GM23338 (cell line): Measurements from ENCODE around the gene TCERG1L.

Source experiments
- CREB1 ChIP-seq: fragments of 250-450 bp; sonication (Bioruptor Pico); IDR thresholded peaks from 2 replicates; pipeline ENCODE4 v1.5.0; 2020; ENCODE audit warnings: low read depth, mild to moderate bottlenecking, moderate library complexity
- EZH2 ChIP-seq: fragments of 200-600 bp; sonication (generic); IDR thresholded peaks from one replicate; pipeline ENCODE4 v1.8.0; 2017; ENCODE audit warnings: antibody characterized with exemption, mild to moderate bottlenecking, low read depth; ENCODE audit not compliant: unreplicated experiment
- EZH2phosphoT487 ChIP-seq: fragments of 200-600 bp; sonication (generic); IDR thresholded peaks from one replicate; pipeline ENCODE4 v1.8.1; 2018; ENCODE audit warnings: antibody characterized with exemption; ENCODE audit not compliant: unreplicated experiment
- JUNB ChIP-seq: IDR thresholded peaks from one replicate; pipeline ENCODE4 v1.6.1; 2016; ENCODE audit warnings: antibody characterized with exemption; ENCODE audit not compliant: unreplicated experiment
- NANOG ChIP-seq: IDR thresholded peaks from 2 replicates; pipeline ENCODE4 v1.6.1; 2016; ENCODE audit warnings: antibody characterized with exemption, borderline replicate concordance
- POLR2AphosphoS5 ChIP-seq: IDR thresholded peaks from 2 replicates; pipeline ENCODE4 v1.6.1; 2016; ENCODE audit warnings: antibody characterized with exemption, low read depth
- ZNF114 ChIP-seq: fragments of 250-450 bp; sonication (Bioruptor Pico); IDR thresholded peaks from 2 replicates; pipeline ENCODE4 v1.5.0; 2020; ENCODE audit warnings: mild to moderate bottlenecking, moderate library complexity
- TF ChIP-seq, protein P1 (sequence below), 2 experiments: fragments of 200-600 bp in 1 of 2; sonication (generic) in 1 of 2; conservative IDR thresholded peaks; 2 replicates each; pipeline versions ENCODE4 v1.5.1 to v1.6.1; 2016 to 2017; ENCODE audit warnings: antibody characterized with exemption in 2 of 2, low read depth in 2 of 2, mild to moderate bottlenecking in 2 of 2, moderate library complexity in 1 of 2
- TF ChIP-seq, protein P2 (sequence below): IDR thresholded peaks from one replicate; pipeline ENCODE4 v1.6.1; 2018; ENCODE audit warnings: antibody characterized with exemption; ENCODE audit not compliant: unreplicated experiment
- TF ChIP-seq, protein P3 (sequence below): IDR thresholded peaks from 2 replicates; pipeline ENCODE4 v1.6.1; 2016; ENCODE audit warnings: antibody characterized with exemption

DNA sequence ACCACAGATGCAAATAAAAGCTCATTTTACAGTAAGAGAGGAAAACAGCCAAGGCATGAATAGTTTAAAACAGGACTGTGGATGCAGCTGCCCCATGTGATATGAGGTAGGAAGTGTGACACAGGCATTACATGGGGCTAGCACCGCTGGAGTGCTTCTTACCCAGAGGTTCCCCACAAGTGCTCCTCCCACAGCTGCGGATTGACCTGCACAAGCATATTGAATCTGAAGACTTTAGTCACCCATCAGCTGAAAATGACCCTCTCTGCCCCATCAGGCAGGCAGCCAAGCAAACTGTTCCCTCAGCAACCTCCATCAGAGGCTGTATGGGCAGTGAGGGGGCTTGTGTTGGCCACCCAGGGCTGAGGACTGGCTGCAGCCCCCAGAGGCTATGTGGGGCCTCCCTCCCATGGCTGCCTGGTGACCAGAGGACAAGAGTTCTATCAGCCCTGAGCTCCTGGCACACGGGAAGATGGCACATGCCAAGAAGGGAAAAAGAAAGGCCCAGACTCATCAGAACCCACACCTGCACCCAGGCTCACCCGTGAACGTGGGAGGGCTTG is 98.7 kb downstream of the TCERG1L start:
- TF ChIP-seq, protein P1, sequence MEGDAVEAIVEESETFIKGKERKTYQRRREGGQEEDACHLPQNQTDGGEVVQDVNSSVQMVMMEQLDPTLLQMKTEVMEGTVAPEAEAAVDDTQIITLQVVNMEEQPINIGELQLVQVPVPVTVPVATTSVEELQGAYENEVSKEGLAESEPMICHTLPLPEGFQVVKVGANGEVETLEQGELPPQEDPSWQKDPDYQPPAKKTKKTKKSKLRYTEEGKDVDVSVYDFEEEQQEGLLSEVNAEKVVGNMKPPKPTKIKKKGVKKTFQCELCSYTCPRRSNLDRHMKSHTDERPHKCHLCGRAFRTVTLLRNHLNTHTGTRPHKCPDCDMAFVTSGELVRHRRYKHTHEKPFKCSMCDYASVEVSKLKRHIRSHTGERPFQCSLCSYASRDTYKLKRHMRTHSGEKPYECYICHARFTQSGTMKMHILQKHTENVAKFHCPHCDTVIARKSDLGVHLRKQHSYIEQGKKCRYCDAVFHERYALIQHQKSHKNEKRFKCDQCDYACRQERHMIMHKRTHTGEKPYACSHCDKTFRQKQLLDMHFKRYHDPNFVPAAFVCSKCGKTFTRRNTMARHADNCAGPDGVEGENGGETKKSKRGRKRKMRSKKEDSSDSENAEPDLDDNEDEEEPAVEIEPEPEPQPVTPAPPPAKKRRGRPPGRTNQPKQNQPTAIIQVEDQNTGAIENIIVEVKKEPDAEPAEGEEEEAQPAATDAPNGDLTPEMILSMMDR (conservative IDR thresholded peaks at IDR 0.05; ENCODE audit: low read depth in 2 of 2): no peak
- TF ChIP-seq EZH2phosphoT487 (no peak), EZH2 (no peak), CREB1 (CRISPR knock-in tag) (no peak), POLR2AphosphoS5 (no peak), NANOG (no peak), ZNF114 (CRISPR knock-in tag) (no peak), JUNB (no peak)
- TF ChIP-seq, protein P2, sequence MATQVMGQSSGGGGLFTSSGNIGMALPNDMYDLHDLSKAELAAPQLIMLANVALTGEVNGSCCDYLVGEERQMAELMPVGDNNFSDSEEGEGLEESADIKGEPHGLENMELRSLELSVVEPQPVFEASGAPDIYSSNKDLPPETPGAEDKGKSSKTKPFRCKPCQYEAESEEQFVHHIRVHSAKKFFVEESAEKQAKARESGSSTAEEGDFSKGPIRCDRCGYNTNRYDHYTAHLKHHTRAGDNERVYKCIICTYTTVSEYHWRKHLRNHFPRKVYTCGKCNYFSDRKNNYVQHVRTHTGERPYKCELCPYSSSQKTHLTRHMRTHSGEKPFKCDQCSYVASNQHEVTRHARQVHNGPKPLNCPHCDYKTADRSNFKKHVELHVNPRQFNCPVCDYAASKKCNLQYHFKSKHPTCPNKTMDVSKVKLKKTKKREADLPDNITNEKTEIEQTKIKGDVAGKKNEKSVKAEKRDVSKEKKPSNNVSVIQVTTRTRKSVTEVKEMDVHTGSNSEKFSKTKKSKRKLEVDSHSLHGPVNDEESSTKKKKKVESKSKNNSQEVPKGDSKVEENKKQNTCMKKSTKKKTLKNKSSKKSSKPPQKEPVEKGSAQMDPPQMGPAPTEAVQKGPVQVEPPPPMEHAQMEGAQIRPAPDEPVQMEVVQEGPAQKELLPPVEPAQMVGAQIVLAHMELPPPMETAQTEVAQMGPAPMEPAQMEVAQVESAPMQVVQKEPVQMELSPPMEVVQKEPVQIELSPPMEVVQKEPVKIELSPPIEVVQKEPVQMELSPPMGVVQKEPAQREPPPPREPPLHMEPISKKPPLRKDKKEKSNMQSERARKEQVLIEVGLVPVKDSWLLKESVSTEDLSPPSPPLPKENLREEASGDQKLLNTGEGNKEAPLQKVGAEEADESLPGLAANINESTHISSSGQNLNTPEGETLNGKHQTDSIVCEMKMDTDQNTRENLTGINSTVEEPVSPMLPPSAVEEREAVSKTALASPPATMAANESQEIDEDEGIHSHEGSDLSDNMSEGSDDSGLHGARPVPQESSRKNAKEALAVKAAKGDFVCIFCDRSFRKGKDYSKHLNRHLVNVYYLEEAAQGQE: no peak
- TF ChIP-seq, protein P3, sequence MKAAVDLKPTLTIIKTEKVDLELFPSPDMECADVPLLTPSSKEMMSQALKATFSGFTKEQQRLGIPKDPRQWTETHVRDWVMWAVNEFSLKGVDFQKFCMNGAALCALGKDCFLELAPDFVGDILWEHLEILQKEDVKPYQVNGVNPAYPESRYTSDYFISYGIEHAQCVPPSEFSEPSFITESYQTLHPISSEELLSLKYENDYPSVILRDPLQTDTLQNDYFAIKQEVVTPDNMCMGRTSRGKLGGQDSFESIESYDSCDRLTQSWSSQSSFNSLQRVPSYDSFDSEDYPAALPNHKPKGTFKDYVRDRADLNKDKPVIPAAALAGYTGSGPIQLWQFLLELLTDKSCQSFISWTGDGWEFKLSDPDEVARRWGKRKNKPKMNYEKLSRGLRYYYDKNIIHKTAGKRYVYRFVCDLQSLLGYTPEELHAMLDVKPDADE: no peak
